GM12865 (cell line): ENCODE data around the gene HLA-DRA.

ENCODE experiments used
- DNase-seq: peaks from one replicate; pipeline ENCODE4 v3.0.0; 2010; ENCODE audit warnings: low read depth
- H3K4me3 ChIP-seq: 2 replicates; pipeline ENCODE4 v1.5.1; 2011; ENCODE audit warnings: mild to moderate bottlenecking, low read depth, low read length, control low read depth
- TF ChIP-seq, protein P1 (sequence below): IDR thresholded peaks from 2 replicates; pipeline ENCODE4 v1.5.1; 2011; ENCODE audit warnings: low read length, control low read depth, low read depth, inconsistent platforms; ENCODE audit not compliant: insufficient read depth; ENCODE audit errors: missing control alignments

The HLA-DRA gene

DNA sequence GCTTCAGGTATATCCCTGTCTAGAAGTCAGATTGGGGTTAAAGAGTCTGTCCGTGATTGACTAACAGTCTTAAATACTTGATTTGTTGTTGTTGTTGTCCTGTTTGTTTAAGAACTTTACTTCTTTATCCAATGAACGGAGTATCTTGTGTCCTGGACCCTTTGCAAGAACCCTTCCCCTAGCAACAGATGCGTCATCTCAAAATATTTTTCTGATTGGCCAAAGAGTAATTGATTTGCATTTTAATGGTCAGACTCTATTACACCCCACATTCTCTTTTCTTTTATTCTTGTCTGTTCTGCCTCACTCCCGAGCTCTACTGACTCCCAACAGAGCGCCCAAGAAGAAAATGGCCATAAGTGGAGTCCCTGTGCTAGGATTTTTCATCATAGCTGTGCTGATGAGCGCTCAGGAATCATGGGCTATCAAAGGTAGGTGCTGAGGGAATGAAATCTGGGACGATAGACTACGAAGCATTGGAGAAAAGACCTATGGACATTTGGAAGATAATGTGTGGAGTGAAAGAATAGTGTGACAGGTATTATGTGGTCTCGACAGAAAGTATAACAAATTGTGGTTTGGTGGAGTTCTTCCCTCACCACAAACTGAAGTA lies at the start of gene HLA-DRA:
Gene HLA-DRA (plus strand): TSS at position 286 of the 613 bp plus-strand sequence. CDS start 64 bp downstream, at position 350.
- DNase-seq: peak; percentile 94
- TF ChIP-seq, protein P1, sequence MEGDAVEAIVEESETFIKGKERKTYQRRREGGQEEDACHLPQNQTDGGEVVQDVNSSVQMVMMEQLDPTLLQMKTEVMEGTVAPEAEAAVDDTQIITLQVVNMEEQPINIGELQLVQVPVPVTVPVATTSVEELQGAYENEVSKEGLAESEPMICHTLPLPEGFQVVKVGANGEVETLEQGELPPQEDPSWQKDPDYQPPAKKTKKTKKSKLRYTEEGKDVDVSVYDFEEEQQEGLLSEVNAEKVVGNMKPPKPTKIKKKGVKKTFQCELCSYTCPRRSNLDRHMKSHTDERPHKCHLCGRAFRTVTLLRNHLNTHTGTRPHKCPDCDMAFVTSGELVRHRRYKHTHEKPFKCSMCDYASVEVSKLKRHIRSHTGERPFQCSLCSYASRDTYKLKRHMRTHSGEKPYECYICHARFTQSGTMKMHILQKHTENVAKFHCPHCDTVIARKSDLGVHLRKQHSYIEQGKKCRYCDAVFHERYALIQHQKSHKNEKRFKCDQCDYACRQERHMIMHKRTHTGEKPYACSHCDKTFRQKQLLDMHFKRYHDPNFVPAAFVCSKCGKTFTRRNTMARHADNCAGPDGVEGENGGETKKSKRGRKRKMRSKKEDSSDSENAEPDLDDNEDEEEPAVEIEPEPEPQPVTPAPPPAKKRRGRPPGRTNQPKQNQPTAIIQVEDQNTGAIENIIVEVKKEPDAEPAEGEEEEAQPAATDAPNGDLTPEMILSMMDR: no peak
- H3K4me3 ChIP-seq: peak within 1 kb of the TSS; percentile 97

DNA sequence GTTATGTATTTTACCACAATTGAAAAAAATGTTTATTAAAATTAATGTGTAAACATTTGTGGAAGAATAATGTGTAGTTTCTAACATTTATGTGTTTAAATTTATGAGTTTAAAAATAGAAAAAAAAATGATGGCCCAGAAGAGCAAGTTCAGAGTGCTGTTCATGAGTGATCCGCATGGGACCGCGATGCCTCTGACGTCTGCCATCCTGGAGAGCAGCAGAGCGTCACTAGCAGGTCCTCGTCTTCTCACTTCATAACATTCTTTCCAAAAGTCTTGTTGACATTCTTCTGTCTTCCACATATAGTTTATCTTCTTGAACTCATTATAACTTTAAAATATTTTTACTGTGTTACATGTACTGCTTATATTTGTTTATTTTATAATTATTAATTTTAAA lies 48.2 kb upstream of the HLA-DRA start:
- DNase-seq: no peak
- TF ChIP-seq, protein P1: no peak
- no peak overlapping the region for H3K4me3 ChIP-seq

GRCh38 chr6:32393665-32394420 lies 45.8 kb upstream of the HLA-DRA start:
- TF ChIP-seq, protein P1: no peak
- peak; percentile 16 for DNase-seq
- H3K4me3 ChIP-seq: no peak overlapping the region

DNA sequence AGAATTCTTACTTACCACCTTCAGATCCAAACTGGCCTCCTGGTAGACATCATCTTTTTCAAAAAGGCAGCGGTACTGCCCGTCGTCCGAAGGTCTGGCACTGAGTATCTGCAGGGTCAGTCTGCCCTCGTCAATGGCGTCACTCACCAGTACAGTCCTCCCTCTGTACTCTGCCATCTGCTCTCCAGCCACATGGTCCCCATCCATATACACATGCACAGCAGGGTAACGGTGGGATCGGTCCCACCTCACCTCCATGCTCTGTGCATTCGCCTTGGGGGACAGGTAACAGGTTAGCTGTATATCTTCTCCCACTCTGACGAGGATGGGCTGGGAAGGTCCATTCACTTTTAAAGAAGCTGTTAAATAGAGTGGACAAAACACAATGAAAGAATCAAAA lies 43.7 kb upstream of the HLA-DRA start:
- no peak for DNase-seq
- TF ChIP-seq, protein P1: no peak
- no peak overlapping the region for H3K4me3 ChIP-seq

DNA sequence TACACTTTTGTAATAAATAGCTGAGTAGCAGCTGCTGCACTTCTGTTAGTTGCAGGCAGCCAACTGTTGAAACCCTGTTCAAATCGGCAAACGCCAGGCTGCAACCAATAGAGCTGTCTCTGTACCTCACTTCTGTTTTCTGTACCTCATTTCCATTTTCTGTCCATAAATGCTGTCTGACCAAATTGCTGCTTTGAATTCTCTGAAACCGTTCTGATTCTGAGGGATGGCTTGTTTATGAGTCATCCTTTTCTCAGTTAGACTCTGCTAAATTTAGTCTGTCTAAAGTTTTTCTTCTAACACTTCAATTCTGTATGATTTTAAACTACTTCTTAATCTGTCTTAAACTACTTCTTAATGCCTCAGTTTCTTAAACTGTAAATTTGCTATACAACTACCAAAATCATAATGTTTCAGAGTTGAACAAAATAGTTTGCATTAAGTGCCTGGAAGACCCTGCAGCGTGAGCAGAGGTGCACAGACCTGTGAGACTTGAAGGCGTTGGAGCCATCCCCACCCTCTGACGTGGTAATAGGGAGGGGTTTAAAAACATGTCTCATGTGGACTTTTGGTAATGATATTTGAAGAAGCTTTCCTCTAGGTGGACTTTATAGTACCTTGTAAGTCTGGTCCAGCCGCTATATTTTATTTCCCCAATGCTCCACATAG lies 42.3 kb upstream of the HLA-DRA start:
- no peak overlapping the region for H3K4me3 ChIP-seq
- TF ChIP-seq, protein P1: no peak
- DNase-seq: peak; percentile 85

GRCh38 chr6:32401284-32401963 lies 38.3 kb upstream of the HLA-DRA start:
- DNase-seq: no peak
- H3K4me3 ChIP-seq: no peak overlapping the region
- TF ChIP-seq, protein P1: no peak
